ENCODE results near the gene ATP13A2.
"Not testable (repeated sequence)": the region's sequence is repeated elsewhere in the genome, so short reads cannot be mapped to it uniquely, and the experiment has no call there.

Gene ATP13A2

DNA sequence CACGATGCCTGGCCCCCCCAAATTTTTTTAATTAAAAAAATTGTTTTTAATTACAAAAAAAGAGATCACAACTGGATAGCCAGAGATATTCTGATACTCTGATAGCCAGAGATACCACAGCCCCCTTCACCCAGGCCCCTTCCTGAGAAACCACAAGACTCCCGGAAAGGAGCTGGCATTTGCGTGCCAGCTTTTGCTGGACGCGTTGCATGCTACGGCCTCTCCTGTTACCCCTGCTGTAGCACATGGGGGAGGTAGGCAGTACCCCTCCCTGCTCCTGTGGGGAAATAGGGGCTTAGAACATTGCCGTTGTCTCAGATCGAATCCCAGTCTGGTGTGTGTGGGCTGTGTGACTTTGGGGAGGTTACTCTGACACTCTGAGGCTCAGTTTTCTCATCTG is 54.0 kb downstream of the ATP13A2 start:
- DNase-seq (ENCODE audit: low spot score), result no peak

DNA sequence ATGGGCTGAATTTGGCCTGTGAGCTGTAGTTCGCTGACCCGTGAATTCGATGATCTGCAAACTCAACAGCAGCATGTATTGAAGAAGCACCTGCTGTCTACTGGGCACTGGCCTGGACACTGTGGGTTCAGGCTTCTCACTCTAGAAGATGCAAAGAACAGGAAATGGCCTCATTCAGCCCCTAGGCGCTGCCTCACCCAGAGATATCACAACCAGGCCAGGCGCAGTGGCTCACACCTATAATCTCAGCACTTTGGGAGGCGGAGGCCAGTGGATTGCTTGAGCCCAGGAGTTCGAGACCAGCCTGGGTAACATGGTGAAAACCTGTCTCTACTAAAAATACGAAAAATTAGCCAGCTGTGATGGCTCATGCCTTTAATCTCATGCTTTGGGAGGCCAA is 55.0 kb downstream of the ATP13A2 start:
- DNase-seq (ENCODE audit: low spot score), result no peak

DNA sequence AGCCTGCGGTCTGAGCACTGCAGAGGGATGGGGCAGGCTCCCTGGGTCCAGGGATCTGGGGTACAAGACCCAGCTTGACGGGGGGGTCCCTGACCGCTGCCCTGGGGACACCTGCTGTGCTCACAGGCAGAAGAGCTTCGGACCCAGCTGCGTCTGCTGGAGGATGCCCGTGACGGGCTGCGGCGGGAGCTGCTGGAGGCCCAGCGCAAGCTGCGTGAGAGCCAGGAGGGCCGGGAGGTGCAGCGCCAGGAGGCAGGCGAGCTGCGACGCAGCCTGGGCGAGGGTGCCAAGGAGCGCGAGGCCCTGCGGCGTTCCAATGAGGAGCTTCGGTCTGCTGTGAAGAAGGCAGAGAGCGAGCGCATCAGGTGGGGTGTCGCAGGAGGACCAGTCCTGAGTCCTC is 56.5 kb downstream of the ATP13A2 start:
- no peak for DNase-seq (ENCODE audit: low spot score)

DNA sequence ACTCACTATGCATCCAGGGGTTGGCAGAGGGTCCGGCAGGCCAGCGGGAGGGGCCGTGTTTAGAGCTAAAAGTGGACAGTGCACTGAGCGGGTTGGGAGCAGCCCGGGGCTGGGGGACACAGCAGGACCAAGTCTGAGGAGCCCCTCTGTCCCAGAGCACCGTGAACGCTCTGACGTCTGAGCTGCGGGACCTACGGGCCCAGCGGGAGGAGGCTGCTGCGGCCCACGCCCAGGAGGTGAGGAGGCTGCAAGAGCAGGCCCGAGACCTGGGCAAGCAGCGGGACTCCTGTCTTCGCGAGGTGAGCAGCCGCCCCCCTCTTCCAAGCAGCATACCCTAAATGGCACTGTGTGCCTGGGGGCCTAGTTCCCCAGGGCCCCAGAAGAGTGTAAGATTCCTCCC is 57.1 kb downstream of the ATP13A2 start:
- DNase-seq (ENCODE audit: low spot score), result no peak

DNA sequence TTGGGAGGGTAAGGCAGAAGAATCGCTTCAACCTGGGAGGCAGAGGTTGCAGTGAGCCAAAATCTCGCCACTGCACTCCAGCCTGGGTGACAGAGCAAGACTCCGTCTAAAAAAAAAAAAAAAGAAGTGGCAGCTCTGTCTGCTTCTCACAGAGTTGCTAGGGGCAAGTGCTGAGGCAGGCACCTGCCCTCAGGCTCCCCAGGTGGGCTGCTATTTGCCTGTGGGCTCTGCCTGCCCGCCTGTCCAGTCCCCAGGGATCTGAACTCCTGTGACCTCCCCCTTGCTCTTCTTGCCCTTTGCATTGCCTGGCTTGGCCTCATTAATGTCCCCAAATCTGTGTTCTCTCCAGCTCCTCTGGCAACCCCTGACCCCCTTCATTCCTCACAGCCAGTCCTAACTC is 59.4 kb downstream of the ATP13A2 start:
- DNase-seq (ENCODE audit: low spot score), result not testable (repeated sequence)

DNA sequence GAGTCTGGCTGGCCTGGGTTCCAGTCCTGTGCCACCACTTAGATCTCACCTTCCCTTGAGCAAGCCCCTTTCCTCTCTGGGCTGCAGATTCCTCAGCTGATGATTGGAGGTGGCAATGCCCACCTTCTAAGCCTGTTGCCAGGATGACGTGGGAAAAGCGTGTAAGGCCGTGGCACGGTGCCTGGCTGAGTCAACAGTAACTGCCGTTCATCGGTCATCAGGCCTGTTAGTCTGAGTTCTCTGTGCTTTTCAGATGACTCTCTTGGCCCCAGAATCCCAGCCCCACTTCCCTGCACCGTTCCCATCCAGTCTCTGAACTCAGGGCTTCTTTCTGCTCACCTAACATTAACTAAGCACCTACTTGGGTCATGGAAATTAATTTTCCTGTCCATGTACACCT is 62.7 kb downstream of the ATP13A2 start:
- not testable (repeated sequence) for DNase-seq (ENCODE audit: low spot score)

DNA sequence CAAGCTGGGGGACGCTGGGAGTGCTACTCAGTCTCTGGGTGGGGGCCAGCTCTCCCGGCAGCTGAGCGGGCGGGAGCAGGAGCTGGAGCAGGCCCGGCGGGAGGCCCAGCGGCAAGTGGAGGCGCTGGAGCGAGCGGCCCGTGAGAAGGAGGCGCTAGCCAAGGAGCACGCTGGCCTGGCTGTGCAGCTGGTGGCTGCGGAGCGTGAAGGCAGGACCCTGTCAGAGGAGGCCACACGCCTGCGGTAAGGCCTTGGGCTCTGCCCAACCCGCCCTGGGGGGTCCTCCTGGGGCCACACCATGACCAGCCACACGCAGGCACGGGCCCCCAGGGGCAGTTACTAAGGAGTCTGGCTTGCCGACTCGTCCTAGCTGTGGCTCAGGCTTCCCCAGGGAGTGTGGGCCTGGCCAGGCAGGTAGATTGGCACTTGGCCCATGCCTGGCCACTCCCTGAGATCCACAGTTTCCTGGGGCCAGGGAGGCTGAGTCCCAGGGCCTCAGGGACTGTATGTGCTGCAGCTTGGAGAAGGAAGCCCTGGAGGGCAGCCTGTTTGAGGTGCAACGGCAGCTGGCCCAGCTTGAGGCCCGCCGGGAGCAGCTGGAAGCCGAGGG is 63.3 kb downstream of the ATP13A2 start:
- DNase-seq (ENCODE audit: low spot score), result not testable (repeated sequence)

DNA sequence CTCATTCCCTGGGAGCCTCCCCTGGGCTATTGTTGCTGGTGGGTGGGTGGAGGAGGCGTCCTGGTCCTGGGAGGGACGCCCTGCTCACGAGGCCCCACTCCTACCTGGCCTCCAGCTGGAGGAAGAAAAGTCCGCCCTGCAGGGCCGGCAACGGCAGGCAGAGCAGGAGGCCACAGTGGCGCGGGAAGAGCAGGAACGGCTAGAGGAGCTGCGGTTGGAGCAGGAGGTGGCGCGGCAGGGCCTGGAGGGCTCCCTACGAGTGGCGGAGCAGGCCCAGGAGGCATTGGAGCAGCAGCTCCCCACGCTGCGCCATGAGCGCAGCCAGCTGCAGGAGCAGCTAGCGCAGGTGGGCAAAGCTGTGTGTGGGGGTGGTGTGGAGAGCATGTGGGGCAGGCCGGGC is 65.1 kb downstream of the ATP13A2 start:
- no peak for DNase-seq (ENCODE audit: low spot score)

DNA sequence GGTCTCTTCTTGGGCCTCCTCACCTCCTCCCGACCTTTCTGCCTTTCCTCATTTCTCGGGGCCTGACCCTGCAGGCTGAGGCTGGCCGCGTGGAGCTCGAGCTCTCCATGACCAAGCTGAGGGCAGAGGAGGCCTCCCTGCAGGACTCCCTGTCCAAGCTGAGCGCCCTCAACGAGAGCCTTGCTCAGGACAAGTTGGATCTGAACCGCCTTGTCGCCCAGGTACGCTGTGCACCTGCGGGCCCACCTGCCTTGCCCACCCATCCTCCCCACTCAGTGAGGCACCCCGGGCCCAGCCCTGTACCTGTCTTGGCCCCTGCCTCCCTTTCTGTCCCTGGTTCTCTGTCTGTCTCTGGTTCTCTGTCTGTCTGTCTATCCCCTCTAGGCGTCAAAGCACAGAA is 65.5 kb downstream of the ATP13A2 start:
- not testable (repeated sequence) for DNase-seq (ENCODE audit: low spot score)

DNA sequence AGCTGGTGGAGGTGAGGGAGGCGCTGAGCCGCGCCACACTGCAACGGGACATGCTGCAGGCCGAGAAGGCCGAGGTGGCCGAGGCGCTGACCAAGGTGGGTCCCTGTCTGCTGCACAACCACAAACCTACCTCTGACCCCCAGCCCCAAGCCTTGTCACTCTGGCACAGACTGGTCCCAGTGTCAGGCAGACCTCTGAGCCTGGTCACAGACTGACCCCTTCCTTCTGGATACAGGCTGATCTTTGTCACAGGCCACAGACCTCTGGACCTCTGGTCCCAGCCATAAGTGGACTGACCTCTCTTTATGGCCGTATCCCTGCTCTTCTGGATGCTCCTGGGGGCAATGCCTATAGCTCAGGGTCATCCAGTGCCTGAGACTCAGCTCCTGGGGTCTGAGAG is 66.2 kb downstream of the ATP13A2 start:
- not testable (repeated sequence) for DNase-seq (ENCODE audit: low spot score)

DNA sequence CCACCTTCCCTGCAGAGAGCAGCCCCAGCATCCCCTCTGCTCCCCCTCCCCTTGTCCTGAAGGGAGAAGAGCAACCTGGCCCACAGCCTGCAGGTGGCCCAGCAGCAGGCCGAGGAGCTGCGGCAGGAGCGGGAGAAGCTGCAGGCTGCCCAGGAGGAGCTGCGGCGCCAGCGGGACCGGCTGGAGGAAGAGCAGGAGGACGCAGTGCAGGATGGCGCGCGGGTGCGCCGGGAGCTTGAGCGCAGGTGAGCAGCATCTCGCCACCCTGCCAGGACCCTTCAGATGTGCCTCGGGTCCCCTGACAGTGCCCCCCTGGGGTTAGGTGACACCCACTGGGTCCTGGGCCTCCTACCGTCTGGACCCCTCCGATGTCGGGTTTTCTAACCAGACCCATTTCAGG is 67.7 kb downstream of the ATP13A2 start:
- DNase-seq (ENCODE audit: low spot score), result no peak

DNA sequence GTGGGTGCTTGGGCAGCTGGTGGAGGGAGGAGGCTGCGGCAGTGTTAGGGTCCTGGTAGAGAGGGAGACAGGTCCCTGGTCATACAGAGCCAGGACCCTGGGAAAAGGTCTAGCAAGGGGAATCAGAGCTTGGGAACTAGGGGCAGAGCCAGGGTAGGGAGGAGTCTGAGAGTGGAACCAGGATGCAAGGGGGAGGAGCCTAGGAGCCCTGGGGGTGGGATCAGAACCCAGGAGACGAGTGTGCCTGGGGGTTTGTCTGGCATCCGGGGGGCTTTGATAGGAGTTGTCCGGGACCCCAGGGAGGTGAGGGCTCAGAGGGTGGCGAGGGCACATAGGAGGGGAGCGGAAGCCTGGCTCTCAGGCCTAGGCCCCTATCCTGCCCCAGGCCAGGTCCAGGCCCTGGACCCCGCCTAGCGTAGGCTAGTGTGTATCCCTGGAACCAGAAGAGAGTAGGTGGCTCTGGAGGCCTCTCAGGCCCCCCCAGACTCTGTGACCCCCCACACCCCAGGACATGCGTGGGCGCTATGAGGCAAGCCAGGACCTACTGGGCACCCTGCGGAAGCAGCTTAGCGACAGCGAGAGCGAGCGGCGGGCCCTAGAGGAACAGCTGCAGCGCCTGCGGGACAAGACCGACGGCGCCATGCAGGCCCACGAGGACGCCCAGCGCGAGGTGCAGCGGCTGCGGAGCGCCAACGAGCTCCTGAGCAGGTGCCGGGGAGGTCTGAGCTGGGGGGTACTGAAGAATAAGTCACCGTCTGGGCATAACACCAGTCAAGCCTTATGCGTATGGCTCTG is 72.1 kb downstream of the ATP13A2 start:
- DNase-seq (ENCODE audit: low spot score), result not testable (repeated sequence)

DNA sequence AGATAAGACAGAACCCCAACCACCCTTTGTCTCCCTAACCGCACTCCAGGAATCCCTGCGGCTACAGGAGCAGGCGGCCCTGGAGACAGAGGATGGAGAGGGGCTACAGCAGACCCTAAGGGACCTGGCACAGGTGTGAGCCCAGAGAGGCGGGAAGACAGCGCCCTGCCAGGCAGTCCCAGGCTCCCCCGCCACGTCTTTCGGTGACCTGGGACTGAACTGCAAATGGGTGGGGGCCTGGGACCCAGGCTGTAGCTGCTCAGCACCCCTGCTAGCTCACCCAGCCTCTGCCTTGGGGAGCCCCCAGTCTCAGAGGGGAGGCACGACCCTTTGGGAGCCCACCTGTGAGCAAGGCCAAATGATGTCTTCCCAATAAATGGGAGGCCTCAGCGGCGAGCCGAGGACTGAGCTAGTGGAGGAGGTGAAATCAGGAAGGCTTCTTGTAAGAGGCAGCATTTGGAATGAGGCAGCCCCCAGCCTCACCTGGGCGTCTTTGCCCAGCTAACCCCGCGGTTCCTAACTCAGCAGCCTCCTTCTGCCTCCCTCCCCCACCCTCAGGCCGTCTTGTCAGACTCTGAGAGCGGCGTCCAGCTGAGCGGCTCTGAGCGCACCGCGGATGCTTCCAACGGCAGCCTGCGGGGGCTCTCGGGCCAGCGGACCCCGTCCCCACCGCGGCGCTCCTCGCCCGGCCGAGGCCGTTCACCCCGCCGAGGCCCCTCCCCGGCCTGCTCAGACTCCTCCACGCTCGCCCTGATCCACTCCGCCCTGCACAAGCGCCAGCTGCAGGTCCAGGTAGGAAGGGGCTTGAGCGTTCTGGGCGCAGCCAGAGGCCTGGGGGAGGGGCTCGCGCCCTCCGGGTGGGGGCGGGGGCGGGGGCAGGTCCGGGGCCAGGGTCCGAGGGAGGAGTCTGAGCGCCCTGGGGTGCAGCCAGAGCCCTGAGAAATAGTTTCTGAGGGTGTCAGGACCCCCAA is 73.1 kb downstream of the ATP13A2 start:
- no peak for DNase-seq (ENCODE audit: low spot score)

DNA sequence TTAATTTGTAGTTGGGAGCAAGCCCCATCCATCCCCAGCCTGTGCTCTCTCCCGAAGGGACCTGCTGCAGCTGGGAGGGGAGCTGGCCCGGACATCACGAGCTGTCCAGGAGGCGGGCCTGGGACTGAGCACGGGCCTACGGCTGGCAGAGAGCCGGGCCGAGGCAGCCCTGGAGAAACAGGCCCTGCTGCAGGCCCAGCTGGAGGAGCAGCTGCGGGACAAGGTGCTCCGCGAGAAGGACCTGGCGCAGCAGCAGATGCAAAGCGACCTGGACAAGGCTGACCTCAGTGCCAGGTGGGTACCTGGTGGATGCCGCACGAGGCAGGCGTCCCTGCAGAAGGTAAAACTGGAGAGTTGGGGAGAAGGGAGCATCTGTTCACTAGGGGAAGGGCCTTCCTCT is 75.1 kb downstream of the ATP13A2 start:
- not testable (repeated sequence) for DNase-seq (ENCODE audit: low spot score)
